Panc1 (cell line): ENCODE results near the gene HIGD1A. TPM values are rescaled to one million over a fixed set of nuclear protein-coding genes. Genes with fewer than 3 reads are reported as not detected.

Source experiments
- ATAC-seq: fragments of 200-7000 bp; cut with Tn5 transposase; 2 replicates; pipeline ENCODE4 v1.9.1; 2020; ENCODE audit warnings: mild to moderate bottlenecking, moderate library complexity
- BruUV-seq: library from RNA; stranded (reverse); fragments of 400-500 nt; replicated peaks from 2 replicates; lab custom pipeline; 2021; lab: Mats Ljungman, UMichigan
- CTCF ChIA-PET: fragments of 300-600 bp; sonication (Branson Sonifier 250); formaldehyde crosslinking; loops from one replicate; lab custom pipeline; 2022; ENCODE audit warnings: antibody characterized with exemption; lab: Charles Lee
- POLR2A ChIA-PET: fragments of 300-600 bp; sonication (Branson Sonifier 250); formaldehyde crosslinking; loops from one replicate; lab custom pipeline; 2022; ENCODE audit warnings: antibody characterized with exemption; lab: Charles Lee
- DNase-seq: peaks from one replicate; pipeline ENCODE4 v3.0.0-alpha.2; 2010; ENCODE audit warnings: low read depth, low spot score
- H3K27ac ChIP-seq: 2 replicates; pipeline ENCODE4 v1.5.1; 2011; ENCODE audit warnings: mild to moderate bottlenecking, low read length, inconsistent platforms
- H3K27me3 ChIP-seq: fragments of 200-500 bp; sonication (Bioruptor generic); 2 replicates; pipeline ENCODE4 v1.6.0; 2014; ENCODE audit warnings: low read length, inconsistent platforms; ENCODE audit not compliant: control insufficient read depth, insufficient read depth
- H3K36me3 ChIP-seq: fragments of 200-500 bp; sonication (Bioruptor generic); 2 replicates; pipeline ENCODE4 v1.5.1; 2014; ENCODE audit warnings: inconsistent platforms, mild to moderate bottlenecking, low read length, moderate library complexity; ENCODE audit not compliant: control insufficient read depth, insufficient read depth
- H3K4me1 ChIP-seq: 2 replicates; pipeline ENCODE4 v1.5.1; 2011; ENCODE audit warnings: inconsistent platforms, mild to moderate bottlenecking, low read length, moderate library complexity; ENCODE audit not compliant: control insufficient read depth, insufficient read depth
- H3K4me3 ChIP-seq, 2 experiments: 2 replicates each; pipeline ENCODE4 v1.5.1; 2011 to 2012; ENCODE audit warnings: low read depth in 2 of 2, low read length in 2 of 2, mild to moderate bottlenecking in 2 of 2, inconsistent platforms in 1 of 2, moderate library complexity in 1 of 2
- H3K9me3 ChIP-seq: fragments of 200-500 bp; sonication (Bioruptor generic); 2 replicates; pipeline ENCODE4 v1.5.1; 2014; ENCODE audit warnings: low read depth, mild to moderate bottlenecking, inconsistent platforms, low read length, moderate library complexity; ENCODE audit not compliant: control insufficient read depth, insufficient read depth
- POLR2AphosphoS5 ChIP-seq: IDR thresholded peaks from 2 replicates; pipeline ENCODE4 v1.6.1; 2012; ENCODE audit warnings: mild to moderate bottlenecking, low read depth, low read length, moderate library complexity
- REST ChIP-seq, 2 experiments: IDR thresholded peaks; 2 replicates each; pipeline ENCODE4 v1.6.1; 2011 to 2012; ENCODE audit warnings: low read depth in 2 of 2, control low read depth in 1 of 2, low read length in 1 of 2, mild to moderate bottlenecking in 1 of 2, moderate library complexity in 1 of 2; ENCODE audit not compliant: insufficient read depth in 1 of 2
- SIN3A ChIP-seq: IDR thresholded peaks from 2 replicates; pipeline ENCODE4 v1.6.1; 2012; ENCODE audit warnings: low read depth, mild to moderate bottlenecking, low read length, moderate library complexity, borderline replicate concordance; ENCODE audit not compliant: insufficient read depth
- TCF7L2 ChIP-seq: IDR thresholded peaks from 2 replicates; pipeline ENCODE4 v1.6.1; 2011; ENCODE audit warnings: mild to moderate bottlenecking, low read depth, low read length, inconsistent platforms
- in situ Hi-C: cut with HindIII; loops from 2 replicates; pipeline ENCODE4 v1.10.0; 2016; ENCODE audit warnings: low sequenced_read_pairs, low pct_unique_long_range_greater_than_20kb
- intact Hi-C: fragments of 100-400 bp; cut with micrococcal nuclease; formaldehyde crosslinking; loops from one replicate; pipeline ENCODE4 v1.10.0; 2022; ENCODE audit not compliant: unreplicated experiment
- total RNA-seq: library from RNA; stranded (reverse); gene quantifications from one replicate; pipeline ENCODE4 v1.2.1, GENCODE V29; 2021; ENCODE audit not compliant: unreplicated experiment
- TF ChIP-seq, protein P1 (sequence below): fragments of 450-650 bp; IDR thresholded peaks from 2 replicates; pipeline ENCODE4 v1.5.1; 2017; ENCODE audit warnings: mild to moderate bottlenecking

HIGD1A gene
- total RNA-seq, 1 experiment from 2014 or later = 74.6 TPM

DNA sequence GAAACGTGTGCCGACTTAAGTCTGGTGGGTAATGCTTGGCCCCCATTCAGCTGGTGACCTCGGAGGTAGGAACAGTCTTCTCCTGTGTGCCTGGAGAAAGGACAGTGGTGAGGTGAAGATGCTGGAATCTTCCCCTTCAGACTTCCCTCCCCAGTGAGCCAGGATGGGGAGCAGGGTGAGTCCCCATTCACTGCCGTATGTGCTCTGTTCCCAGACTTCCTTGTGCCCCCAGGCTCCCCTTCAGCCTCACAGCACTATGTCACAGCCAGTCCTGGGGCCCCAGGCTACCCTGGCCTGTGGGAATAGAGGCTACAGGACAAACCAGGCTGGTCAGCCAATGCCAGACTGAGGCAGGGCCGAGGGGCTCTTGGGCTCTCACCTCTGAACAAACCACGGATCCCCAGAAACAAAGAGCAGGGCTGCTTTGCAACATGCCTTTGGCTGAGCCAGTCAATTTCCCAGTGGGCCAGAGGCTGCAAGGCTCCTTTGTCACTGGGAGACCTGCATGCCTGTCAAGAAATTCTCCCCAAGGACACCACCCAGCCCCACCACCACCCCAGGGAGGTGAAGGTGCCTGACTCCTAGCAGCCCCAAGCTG, 69.9 kb downstream of the HIGD1A start:
- Histone ChIP-seq H3K36me3 (no peaks in the 10 kb centered on the region), H3K9me3 (no peaks in the 10 kb centered on the region), H3K4me3 (no peak overlapping the region), H3K27ac (no peak overlapping the region), H3K27me3 (no peaks in the 10 kb centered on the region), H3K4me1 (no peaks in the 10 kb centered on the region)
- no TSS peak for BruUV-seq
- ATAC-seq (no peak), DNase-seq (no peak)
- CTCF ChIA-PET = no interaction called here
- intact Hi-C loops = no loop called here
- POLR2A ChIA-PET = no interaction called here
- TF ChIP-seq POLR2AphosphoS5 = no peak
- TF ChIP-seq, protein P1, sequence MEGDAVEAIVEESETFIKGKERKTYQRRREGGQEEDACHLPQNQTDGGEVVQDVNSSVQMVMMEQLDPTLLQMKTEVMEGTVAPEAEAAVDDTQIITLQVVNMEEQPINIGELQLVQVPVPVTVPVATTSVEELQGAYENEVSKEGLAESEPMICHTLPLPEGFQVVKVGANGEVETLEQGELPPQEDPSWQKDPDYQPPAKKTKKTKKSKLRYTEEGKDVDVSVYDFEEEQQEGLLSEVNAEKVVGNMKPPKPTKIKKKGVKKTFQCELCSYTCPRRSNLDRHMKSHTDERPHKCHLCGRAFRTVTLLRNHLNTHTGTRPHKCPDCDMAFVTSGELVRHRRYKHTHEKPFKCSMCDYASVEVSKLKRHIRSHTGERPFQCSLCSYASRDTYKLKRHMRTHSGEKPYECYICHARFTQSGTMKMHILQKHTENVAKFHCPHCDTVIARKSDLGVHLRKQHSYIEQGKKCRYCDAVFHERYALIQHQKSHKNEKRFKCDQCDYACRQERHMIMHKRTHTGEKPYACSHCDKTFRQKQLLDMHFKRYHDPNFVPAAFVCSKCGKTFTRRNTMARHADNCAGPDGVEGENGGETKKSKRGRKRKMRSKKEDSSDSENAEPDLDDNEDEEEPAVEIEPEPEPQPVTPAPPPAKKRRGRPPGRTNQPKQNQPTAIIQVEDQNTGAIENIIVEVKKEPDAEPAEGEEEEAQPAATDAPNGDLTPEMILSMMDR = no peak
- no peak for TF ChIP-seq SIN3A
- TF ChIP-seq REST (IDR thresholded peaks at IDR 0.05; ENCODE audit: insufficient read depth in 1 of 2, low read depth in 2 of 2, low read length in 1 of 2) = no peak
- no peak for TF ChIP-seq TCF7L2
- in situ Hi-C loops = no loop called here

- no peaks in the 10 kb centered on the region for H3K36me3 ChIP-seq
- H3K4me1 ChIP-seq = no peaks in the 10 kb centered on the region
- ATAC-seq (no peak), DNase-seq (no peak)
- ChIA-PET CTCF (no interaction called here), POLR2A (no interaction called here)
- in situ Hi-C loops = no loop called here
- no peaks in the 10 kb centered on the region for H3K27me3 ChIP-seq
- H3K27ac ChIP-seq = no peak overlapping the region
- H3K4me3 ChIP-seq = no peak overlapping the region
- BruUV-seq = no TSS peak
- intact Hi-C loops = no loop called here
- H3K9me3 ChIP-seq = no peaks in the 10 kb centered on the region
- TF ChIP-seq, protein P1 = no peak
- TF ChIP-seq REST (IDR thresholded peaks at IDR 0.05; ENCODE audit: insufficient read depth in 1 of 2, low read depth in 2 of 2, low read length in 1 of 2) = no peak
- no peak for TF ChIP-seq POLR2AphosphoS5
- TF ChIP-seq TCF7L2 = no peak
- no peak for TF ChIP-seq SIN3A
Observed at GRCh38 chr3:42733501-42734262, 70.6 kb downstream of the HIGD1A start.
